ENCODE results near the gene CLDN6. TPM values are rescaled to one million over a fixed set of nuclear protein-coding genes. Genes with fewer than 3 reads are reported as not detected.

Gene CLDN6
- total RNA-seq, 2 experiments from 2014 or later: not detected

- Mint-ChIP-seq H3K36me3 (no peaks in the 10 kb centered on the region), H3K4me3 (no peak overlapping the region), H3K27me3 (peaks cover 55% of the 10 kb centered on the region), H3K27ac (no peak overlapping the region), H3K9me3 (no peaks in the 10 kb centered on the region), H3K4me1 (ENCODE audit: low read depth) (peaks cover 14% of the 10 kb centered on the region)
- ChIA-PET CTCF (interaction anchor here (0.6 to 11.0 kb wide), 7 partner anchors 10 to 250 kb away, joined by 3 to 200 read pairs (median 3); partner anchors contain the start of genes HCFC1R1, THOC6 and ZNF213), POLR2A (interaction anchor here (1.0 kb wide), 1 partner anchor 23 kb away, joined by 3 read pairs; no protein-coding TSS in a partner anchor)
- no peak for DNase-seq
- intact Hi-C loops (cut with micrococcal nuclease): no loop called here
Observed at GRCh38 chr16:3035289-3035971, 17.4 kb upstream of the CLDN6 start.

GRCh38 chr16:3032624-3033023, 14.6 kb upstream of the CLDN6 start:
- Mint-ChIP-seq H3K36me3 (no peaks in the 10 kb centered on the region), H3K27me3 (peaks cover 46% of the 10 kb centered on the region), H3K4me1 (ENCODE audit: low read depth) (peaks cover 25% of the 10 kb centered on the region), H3K4me3 (no peak overlapping the region), H3K27ac (no peak overlapping the region), H3K9me3 (no peaks in the 10 kb centered on the region)
- intact Hi-C loops (cut with micrococcal nuclease): no loop called here
- ChIA-PET POLR2A (no interaction called here), CTCF (interaction anchor here (0.8 to 17.0 kb wide), 12 partner anchors 8 to 135 kb away, joined by 3 to 412 read pairs (median 8); partner anchors contain the start of genes CLDN9 and ZNF213)
- no peak for DNase-seq

GRCh38 chr16:3030222-3031212, 12.5 kb upstream of the CLDN6 start:
- DNase-seq: no peak
- Mint-ChIP-seq H3K27ac (no peak overlapping the region), H3K27me3 (peaks cover 36% of the 10 kb centered on the region), H3K36me3 (peaks cover 9% of the 10 kb centered on the region), H3K4me1 (ENCODE audit: low read depth) (peaks cover 16% of the 10 kb centered on the region), H3K9me3 (no peaks in the 10 kb centered on the region), H3K4me3 (peak overlapping the region; percentile 51)
- ChIA-PET CTCF (interaction anchor here (1.0 to 17.0 kb wide), 19 partner anchors 8 to 348 kb away, joined by 3 to 412 read pairs (median 15); partner anchors contain the start of genes BICDL2, CLDN6, CLDN9 and HCFC1R1), POLR2A (interaction anchor here (1.2 to 2.8 kb wide), 3 partner anchors 8 to 104 kb away, joined by 4 to 11 read pairs (median 5); partner anchors contain the start of genes TNFRSF12A and ZNF213)
- intact Hi-C loops (cut with micrococcal nuclease): no loop called here

- Mint-ChIP-seq H3K4me3 (peak overlapping the region; percentile 51), H3K9me3 (no peaks in the 10 kb centered on the region), H3K4me1 (ENCODE audit: low read depth) (peaks cover 16% of the 10 kb centered on the region), H3K27me3 (peaks cover 32% of the 10 kb centered on the region), H3K27ac (no peak overlapping the region), H3K36me3 (peaks cover 9% of the 10 kb centered on the region)
- POLR2A ChIA-PET: interaction anchor here (2.8 kb wide), 1 partner anchor 9 kb away, joined by 11 read pairs; the partner anchor contains the start of gene TNFRSF12A
- intact Hi-C loops (cut with micrococcal nuclease): loop anchor here (2.0 kb wide), 1 partner anchor 27 kb away; no protein-coding TSS in a partner anchor
- CTCF ChIA-PET: interaction anchor here (1.0 to 17.0 kb wide), 16 partner anchors 9 to 138 kb away, joined by 3 to 412 read pairs (median 22); partner anchors contain the start of genes BICDL2, CLDN6, CLDN9 and HCFC1R1
- DNase-seq: peak; percentile 73
Observed at GRCh38 chr16:3029491-3030221, 11.7 kb upstream of the CLDN6 start.

- intact Hi-C loops (cut with micrococcal nuclease): loop anchor here (2.0 kb wide), 1 partner anchor 26 kb away; no protein-coding TSS in a partner anchor
- peak overlapping the region; percentile 37 for H3K4me3 Mint-ChIP-seq
- H3K27ac Mint-ChIP-seq: no peak overlapping the region
- H3K27me3 Mint-ChIP-seq: peaks cover 28% of the 10 kb centered on the region
- no peak for DNase-seq
- CTCF ChIA-PET: interaction anchor here (0.5 to 17.0 kb wide), 39 partner anchors 8 to 462 kb away, joined by 3 to 412 read pairs (median 7); partner anchors contain the start of genes BICDL2, CLDN6, CLDN9 and HCFC1R1
- peaks cover 20% of the 10 kb centered on the region for H3K4me1 Mint-ChIP-seq (ENCODE audit: low read depth)
- no peaks in the 10 kb centered on the region for H3K9me3 Mint-ChIP-seq
- POLR2A ChIA-PET: interaction anchor here (1.1 to 2.8 kb wide), 3 partner anchors 8 to 25 kb away, joined by 3 to 11 read pairs (median 5); partner anchors contain the start of gene TNFRSF12A
- H3K36me3 Mint-ChIP-seq: peaks cover 10% of the 10 kb centered on the region
Observed at GRCh38 chr16:3028716-3029319, 10.8 kb upstream of the CLDN6 start.

- H3K27me3 Mint-ChIP-seq: peaks cover 23% of the 10 kb centered on the region
- peaks cover 24% of the 10 kb centered on the region for H3K4me1 Mint-ChIP-seq (ENCODE audit: low read depth)
- no peak overlapping the region for H3K4me3 Mint-ChIP-seq
- peak; percentile 92 for DNase-seq
- no peak overlapping the region for H3K27ac Mint-ChIP-seq
- H3K9me3 Mint-ChIP-seq: no peaks in the 10 kb centered on the region
- POLR2A ChIA-PET: interaction anchor here (1.1 to 2.8 kb wide), 3 partner anchors 8 to 25 kb away, joined by 3 to 11 read pairs (median 5); partner anchors contain the start of gene TNFRSF12A
- CTCF ChIA-PET: interaction anchor here (0.5 to 17.0 kb wide), 40 partner anchors 7 to 462 kb away, joined by 3 to 412 read pairs (median 5); partner anchors contain the start of genes BICDL2, CLDN6, CLDN9 and HCFC1R1
- intact Hi-C loops (cut with micrococcal nuclease): loop anchor here (2.0 kb wide), 1 partner anchor 25 kb away; no protein-coding TSS in a partner anchor
- H3K36me3 Mint-ChIP-seq: peaks cover 10% of the 10 kb centered on the region
Observed at GRCh38 chr16:3027983-3028715, 10.2 kb upstream of the CLDN6 start.

GRCh38 chr16:3027489-3027795, 9.5 kb upstream of the CLDN6 start:
- POLR2A ChIA-PET: interaction anchor here (1.5 kb wide), 1 partner anchor 24 kb away, joined by 5 read pairs; no protein-coding TSS in a partner anchor
- H3K27ac Mint-ChIP-seq: no peak overlapping the region
- CTCF ChIA-PET: interaction anchor here (0.8 to 17.0 kb wide), 22 partner anchors 7 to 155 kb away, joined by 3 to 412 read pairs (median 10); partner anchors contain the start of genes BICDL2, CLDN6, CLDN9 and HCFC1R1
- no peaks in the 10 kb centered on the region for H3K9me3 Mint-ChIP-seq
- DNase-seq: no peak
- H3K4me3 Mint-ChIP-seq: no peak overlapping the region
- H3K27me3 Mint-ChIP-seq: peaks cover 16% of the 10 kb centered on the region
- peaks cover 31% of the 10 kb centered on the region for H3K4me1 Mint-ChIP-seq (ENCODE audit: low read depth)
- H3K36me3 Mint-ChIP-seq: peaks cover 10% of the 10 kb centered on the region
- intact Hi-C loops (cut with micrococcal nuclease): no loop called here

GRCh38 chr16:3026609-3027488, 8.9 kb upstream of the CLDN6 start:
- H3K9me3 Mint-ChIP-seq: no peaks in the 10 kb centered on the region
- H3K4me1 Mint-ChIP-seq (ENCODE audit: low read depth): peaks cover 37% of the 10 kb centered on the region
- intact Hi-C loops (cut with micrococcal nuclease): no loop called here
- H3K4me3 Mint-ChIP-seq: no peak overlapping the region
- CTCF ChIA-PET: interaction anchor here (0.6 to 17.0 kb wide), 8 partner anchors 6 to 144 kb away, joined by 5 to 412 read pairs (median 88); partner anchors contain the start of genes CLDN6, CLDN9, HCFC1R1 and THOC6
- no peak overlapping the region for H3K27ac Mint-ChIP-seq
- peaks cover 14% of the 10 kb centered on the region for H3K27me3 Mint-ChIP-seq
- DNase-seq: no peak
- H3K36me3 Mint-ChIP-seq: peaks cover 10% of the 10 kb centered on the region
- POLR2A ChIA-PET: interaction anchor here (1.5 kb wide), 1 partner anchor 23 kb away, joined by 5 read pairs; no protein-coding TSS in a partner anchor

GRCh38 chr16:3026003-3026378, 8.0 kb upstream of the CLDN6 start:
- ChIA-PET CTCF (interaction anchor here (0.6 to 17.0 kb wide), 4 partner anchors 20 to 107 kb away, joined by 3 to 412 read pairs (median 102); partner anchors contain the start of genes CLDN9 and ZNF213), POLR2A (no interaction called here)
- Mint-ChIP-seq H3K4me3 (no peak overlapping the region), H3K27ac (no peak overlapping the region), H3K36me3 (peaks cover 10% of the 10 kb centered on the region), H3K9me3 (no peaks in the 10 kb centered on the region), H3K27me3 (peaks cover 12% of the 10 kb centered on the region), H3K4me1 (ENCODE audit: low read depth) (peaks cover 44% of the 10 kb centered on the region)
- DNase-seq: no peak
- intact Hi-C loops (cut with micrococcal nuclease): no loop called here
